SKM-1 (cell line): ENCODE measurements around the gene CELSR1.

ENCODE experiments used
- DNase-seq: peaks from one replicate; lab custom pipeline; 2025; ENCODE audit not compliant: unreplicated experiment; lab: John Stamatoyannopoulos, UW

Gene CELSR1

GRCh38 chr22:46557736-46558480 is 20.5 kb upstream of the CELSR1 start:
- DNase-seq, result no peak

GRCh38 chr22:46556775-46557174 is 19.4 kb upstream of the CELSR1 start:
- DNase-seq, result no peak

GRCh38 chr22:46553189-46553588 is 15.8 kb upstream of the CELSR1 start:
- DNase-seq, result no peak

- DNase-seq, result no peak
These were observed 14.6 kb upstream of the CELSR1 start for GRCh38 chr22:46551996-46552395.

- DNase-seq, result no peak
These were observed 13.9 kb upstream of the CELSR1 start for GRCh38 chr22:46551321-46551720.

- DNase-seq, result no peak
These were observed 12.7 kb upstream of the CELSR1 start for GRCh38 chr22:46549971-46550641.

- DNase-seq, result no peak
These were observed 12.1 kb upstream of the CELSR1 start for GRCh38 chr22:46549563-46549840.

GRCh38 chr22:46547883-46548244 is 10.4 kb upstream of the CELSR1 start:
- DNase-seq, result no peak

GRCh38 chr22:46547179-46547882 is 9.9 kb upstream of the CELSR1 start:
- DNase-seq, result no peak

GRCh38 chr22:46546466-46547178 is 9.2 kb upstream of the CELSR1 start:
- no peak for DNase-seq

- no peak for DNase-seq
These were observed 7.8 kb upstream of the CELSR1 start for GRCh38 chr22:46545086-46545792.

GRCh38 chr22:46542011-46542985 is 4.9 kb upstream of the CELSR1 start:
- peak; percentile 19 for DNase-seq

- DNase-seq, result no peak
These were observed 4.1 kb upstream of the CELSR1 start for GRCh38 chr22:46541536-46541935.

- DNase-seq, result no peak
These were observed 3.5 kb upstream of the CELSR1 start for GRCh38 chr22:46540874-46541273.

GRCh38 chr22:46539169-46539568 is 1.7 kb upstream of the CELSR1 start:
- DNase-seq, result no peak

- DNase-seq, result no peak
These were observed 1.4 kb upstream of the CELSR1 start for GRCh38 chr22:46538814-46539160.

GRCh38 chr22:46537946-46538813 is 760 bp upstream of the CELSR1 start:
- DNase-seq, result no peak

GRCh38 chr22:46536537-46537224 is 739 bp downstream of the CELSR1 start:
- DNase-seq, result no peak
